Esophagus (tissue), 2 donors: ENCODE measurements around the gene CREB3L2. TPM values are rescaled to one million over a fixed set of nuclear protein-coding genes. Genes with fewer than 3 reads are reported as not detected.
"Not testable (repeated sequence)": the region's sequence is repeated elsewhere in the genome, so short reads cannot be mapped to it uniquely, and the experiment has no call there.

Experiments used
- H3K27ac ChIP-seq, 2 donors: one replicate each; pipeline ENCODE4 v1.5.1; 2013; ENCODE audit warnings: low read depth in 2 of 2, mild to moderate bottlenecking in 2 of 2, inconsistent platforms in 1 of 2, low read length in 1 of 2, moderate library complexity in 1 of 2
- H3K27me3 ChIP-seq, 2 donors: one replicate each; pipeline ENCODE4 v1.6.1; 2013; ENCODE audit warnings: low read length in 2 of 2, control low read depth in 1 of 2, mild to moderate bottlenecking in 1 of 2; ENCODE audit not compliant: insufficient read depth in 2 of 2, control insufficient read depth in 1 of 2
- H3K36me3 ChIP-seq, 2 donors: one replicate each; pipeline ENCODE4 v1.6.1; 2013; ENCODE audit warnings: low read length in 1 of 2; ENCODE audit not compliant: control insufficient read depth in 2 of 2, insufficient read depth in 2 of 2
- H3K4me1 ChIP-seq, 2 donors: one replicate each; pipeline ENCODE4 v1.6.1; 2013; ENCODE audit warnings: low read length in 1 of 2; ENCODE audit not compliant: control insufficient read depth in 2 of 2, insufficient read depth in 2 of 2
- H3K4me3 ChIP-seq, 2 donors: one replicate each; pipeline ENCODE4 v1.5.1; 2013; ENCODE audit warnings: low read length in 2 of 2, mild to moderate bottlenecking in 2 of 2, low read depth in 1 of 2, moderate library complexity in 1 of 2
- H3K9me3 ChIP-seq, 2 donors: one replicate each; pipeline ENCODE4 v1.6.1; 2013; ENCODE audit warnings: mild to moderate bottlenecking in 2 of 2, low read depth in 1 of 2, low read length in 1 of 2, moderate library complexity in 1 of 2; ENCODE audit not compliant: control insufficient read depth in 2 of 2, insufficient read depth in 1 of 2
- WGBS, 2 donors: extraction: QIAGEN DNeasy Blood & Tissue Kit; methylation state at CpG; one replicate each; pipeline ENCODE4 v1.1.7; 2013; 5-methylcytosine and 5-hydroxymethylcytosine counted together
- polyA plus RNA-seq, 2 donors: library from polyadenylated mRNA; stranded (reverse); fragments of 200-250 nt; gene quantifications; one replicate each; pipeline ENCODE4 v1.2.3, GENCODE V29; 2013
- donor health status: healthy with polysubstance abuse.
- donor health status: Bipolar disorder and iron deficiency.

The CREB3L2 gene
- polyA plus RNA-seq, 2 donors, result 4.9 to 7.3 TPM

DNA sequence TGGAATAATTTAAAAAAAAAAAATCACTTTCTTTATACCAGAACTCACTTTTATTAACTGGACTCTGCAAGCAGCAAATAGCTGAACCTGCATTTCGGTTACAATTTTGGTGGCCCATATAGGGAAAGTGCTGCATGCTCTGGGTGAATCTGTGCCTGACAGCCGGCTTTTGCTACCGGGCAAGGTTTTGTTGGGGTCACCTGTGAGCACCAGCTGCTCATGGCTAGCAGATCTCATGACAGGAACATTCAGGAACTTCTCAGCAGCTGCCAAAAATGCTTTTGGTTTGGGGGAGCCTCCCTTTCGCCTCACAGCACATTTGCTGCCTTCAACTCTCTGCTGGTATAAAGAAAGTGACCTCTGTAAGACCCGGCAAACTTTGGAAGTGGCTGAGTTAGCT, 13.2 kb upstream of the CREB3L2 start:
- H3K27ac ChIP-seq, result no peak overlapping the region
- H3K4me3 ChIP-seq, result no peak overlapping the region
- WGBS, 2 donors, result 93 to 96% methylated on average over 5 of the region's 5 CpGs
- H3K9me3 ChIP-seq, result no peaks in the 10 kb centered on the region
- H3K4me1 ChIP-seq, result no peaks in the 10 kb centered on the region
- H3K36me3 ChIP-seq, result no peaks in the 10 kb centered on the region
- H3K27me3 ChIP-seq, result no peaks in the 10 kb centered on the region

DNA sequence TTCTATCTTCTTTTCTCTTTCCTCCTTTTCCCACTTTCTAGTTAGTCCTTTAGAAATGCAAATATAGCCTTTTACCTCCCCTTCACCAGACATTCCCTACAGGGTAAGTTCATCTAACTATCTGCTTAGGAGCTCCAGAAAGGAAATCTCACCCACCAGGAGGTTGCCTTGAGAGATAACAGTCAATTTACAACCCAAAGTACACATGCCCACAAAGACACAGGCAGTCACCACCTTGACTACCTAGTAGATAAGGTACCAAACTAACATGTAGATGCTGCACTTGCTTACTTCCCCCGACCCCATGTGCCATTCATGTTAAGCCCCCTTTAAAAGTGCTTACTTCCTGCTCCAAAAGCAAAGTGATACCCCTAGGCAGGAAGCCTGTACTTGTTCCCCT, 12.8 kb upstream of the CREB3L2 start:
- Histone ChIP-seq H3K9me3 (no peaks in the 10 kb centered on the region), H3K4me3 (no peak overlapping the region), H3K4me1 (no peaks in the 10 kb centered on the region), H3K27me3 (no peaks in the 10 kb centered on the region), H3K27ac (no peak overlapping the region), H3K36me3 (no peaks in the 10 kb centered on the region)
- 76 to 83% methylated on average over 1 of the region's 1 CpG for whole genome bisulfite sequencing, 2 donors

GRCh38 chr7:138014201-138014600, 12.3 kb upstream of the CREB3L2 start:
- H3K9me3 ChIP-seq, H3K36me3 ChIP-seq, H3K4me1 ChIP-seq, H3K27me3 ChIP-seq, H3K27ac ChIP-seq, H3K4me3 ChIP-seq: not testable (repeated sequence)
- 82% methylated on average over 4 of the region's 4 CpGs for WGBS, 2 donors

- Histone ChIP-seq H3K9me3 (no peaks in the 10 kb centered on the region), H3K27me3 (no peaks in the 10 kb centered on the region), H3K4me1 (no peaks in the 10 kb centered on the region), H3K4me3 (no peak overlapping the region), H3K27ac (no peak overlapping the region), H3K36me3 (no peaks in the 10 kb centered on the region)
- WGBS, 2 donors, result 84 to 91% methylated on average over 1 of the region's 1 CpG
These were observed 7.4 kb upstream of the CREB3L2 start for GRCh38 chr7:138009350-138009653.

DNA sequence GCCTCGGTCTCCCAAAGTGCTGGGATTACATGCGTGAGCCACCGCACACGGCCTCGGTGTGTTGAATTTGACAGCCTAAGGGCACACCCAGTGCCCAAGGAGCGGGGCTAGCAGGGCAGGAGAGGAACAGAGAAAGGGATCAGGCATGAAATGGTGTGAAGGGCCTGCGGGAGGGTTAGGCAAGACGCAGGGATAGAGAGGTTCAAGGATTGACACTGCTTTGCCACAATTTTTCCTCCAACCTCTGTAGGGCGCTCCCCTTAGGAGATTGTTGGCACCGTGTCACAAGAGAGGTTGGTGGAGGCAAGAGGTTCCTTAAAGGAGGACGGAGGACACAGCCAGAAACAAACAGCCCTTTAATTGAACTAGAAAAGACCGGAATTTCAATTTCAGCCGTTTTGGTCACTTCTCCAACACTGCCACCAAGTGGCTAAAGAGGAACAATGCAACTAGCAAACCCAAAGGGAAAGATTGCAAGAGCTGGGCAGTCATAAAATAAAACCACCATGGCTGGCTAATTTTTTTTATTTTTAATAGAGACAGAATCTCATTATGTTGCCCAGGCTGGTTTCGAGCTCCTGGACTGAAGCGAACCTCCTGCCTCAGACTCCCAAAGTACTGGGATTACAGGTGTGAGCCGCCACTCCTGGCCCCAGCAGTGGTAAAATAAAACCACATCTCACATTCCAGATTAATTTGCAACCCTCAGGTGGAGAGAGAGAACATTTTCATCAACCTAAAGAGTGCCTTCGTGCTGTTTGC, 6.9 kb upstream of the CREB3L2 start:
- Histone ChIP-seq H3K27ac (peak overlapping the region in 1 of 2 donors; percentile 71), H3K9me3 (no peaks in the 10 kb centered on the region), H3K27me3 (no peaks in the 10 kb centered on the region), H3K4me3 (no peak overlapping the region), H3K36me3 (no peaks in the 10 kb centered on the region), H3K4me1 (no peaks in the 10 kb centered on the region)
- 45 to 48% methylated on average over 17 of the region's 17 CpGs for WGBS, 2 donors

GRCh38 chr7:138008019-138008587, 6.2 kb upstream of the CREB3L2 start:
- Histone ChIP-seq H3K4me1 (no peaks in the 10 kb centered on the region), H3K27ac (peak overlapping the region in 1 of 2 donors; percentile 71), H3K27me3 (no peaks in the 10 kb centered on the region), H3K4me3 (no peak overlapping the region), H3K36me3 (no peaks in the 10 kb centered on the region), H3K9me3 (no peaks in the 10 kb centered on the region)
- 85 to 87% methylated on average over 7 of the region's 7 CpGs for WGBS, 2 donors

- H3K4me1 ChIP-seq, result no peaks in the 10 kb centered on the region
- no peaks in the 10 kb centered on the region for H3K36me3 ChIP-seq
- no peaks in the 10 kb centered on the region for H3K27me3 ChIP-seq
- WGBS, 2 donors, result 80% methylated on average over 2 of the region's 2 CpGs
- no peak overlapping the region for H3K27ac ChIP-seq
- no peak overlapping the region for H3K4me3 ChIP-seq
- H3K9me3 ChIP-seq, result no peaks in the 10 kb centered on the region
These were observed 4.2 kb upstream of the CREB3L2 start for GRCh38 chr7:138006106-138006505.

DNA sequence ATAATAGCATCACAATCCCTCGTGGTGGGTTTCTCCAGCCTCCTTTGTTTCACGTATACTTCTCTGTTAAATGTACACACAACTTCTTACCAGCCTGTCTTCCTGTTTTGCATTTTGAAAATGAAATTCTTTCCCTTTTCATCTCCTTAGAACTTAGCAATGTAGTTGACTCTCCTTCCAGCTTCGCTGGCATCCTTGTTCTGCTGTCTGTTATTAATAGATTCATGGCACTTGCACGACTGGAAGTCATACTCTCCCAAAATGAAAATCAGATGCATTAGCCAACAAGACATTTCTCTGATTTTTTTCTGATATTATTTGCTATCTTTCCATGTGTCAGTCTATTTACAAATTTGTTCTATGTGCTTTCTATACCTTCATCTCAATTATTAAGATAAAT, 3.0 kb upstream of the CREB3L2 start:
- 61 to 65% methylated on average over 4 of the region's 4 CpGs for WGBS, 2 donors
- no peaks in the 10 kb centered on the region for H3K36me3 ChIP-seq
- no peak overlapping the region for H3K4me3 ChIP-seq
- no peaks in the 10 kb centered on the region for H3K9me3 ChIP-seq
- H3K27ac ChIP-seq, result no peak overlapping the region
- no peaks in the 10 kb centered on the region for H3K27me3 ChIP-seq
- peaks cover 0 to under 1% of the 10 kb centered on the region in 2 donors for H3K4me1 ChIP-seq

GRCh38 chr7:138004046-138004445, 2.2 kb upstream of the CREB3L2 start:
- Histone ChIP-seq H3K4me3 (no peak overlapping the region), H3K9me3 (no peaks in the 10 kb centered on the region), H3K27ac (no peak overlapping the region), H3K27me3 (no peaks in the 10 kb centered on the region), H3K4me1 (peaks cover 0 to 3% of the 10 kb centered on the region in 2 donors), H3K36me3 (no peaks in the 10 kb centered on the region)
- WGBS, 2 donors, result 87 to 93% methylated on average over 4 of the region's 4 CpGs

GRCh38 chr7:138002828-138003189, 923 bp upstream of the CREB3L2 start:
- 73 to 78% methylated on average over 6 of the region's 6 CpGs for WGBS, 2 donors
- Histone ChIP-seq H3K27ac (no peak overlapping the region), H3K4me1 (peaks cover 0 to 5% of the 10 kb centered on the region in 2 donors), H3K9me3 (no peaks in the 10 kb centered on the region), H3K36me3 (no peaks in the 10 kb centered on the region), H3K27me3 (no peaks in the 10 kb centered on the region), H3K4me3 (no peak overlapping the region)
